Measurements from ENCODE around the gene TWIST2. TPM values are rescaled to one million over a fixed set of nuclear protein-coding genes. Genes with fewer than 3 reads are reported as not detected.
A peak's percentile ranks its signal among the peaks of the same experiment; 100 is the strongest.

Gene TWIST2
- total RNA-seq, 2 donors from 2014 or later: 41.4 to 62.1 TPM

GRCh38 chr2:238893349-238894000 lies 45.6 kb downstream of the TWIST2 start:
- Histone ChIP-seq H3K9me3 (no peaks in the 10 kb centered on the region), H3K4me1 (ENCODE audit: control insufficient read depth in 1 of 2, low read depth in 2 of 2) (peaks cover 6 to 24% of the 10 kb centered on the region in 2 donors), H3K4me3 (no peak overlapping the region), H3K27me3 (replicated peaks; ENCODE audit: insufficient read depth) (no peaks in the 10 kb centered on the region), H3K27ac (no peak overlapping the region), H3K36me3 (no peaks in the 10 kb centered on the region)
- DNase-seq (ENCODE audit: low spot score) (no peak), ATAC-seq (ENCODE audit: insufficient number of reproducible peaks, low FRiP score, low read depth) (no peak)
- no peak for TF ChIP-seq CTCF (IDR thresholded peaks at IDR 0.05)

- Histone ChIP-seq H3K27ac (no peak overlapping the region), H3K9me3 (no peaks in the 10 kb centered on the region), H3K4me1 (ENCODE audit: control insufficient read depth in 1 of 2, low read depth in 2 of 2) (peaks cover 6 to 24% of the 10 kb centered on the region in 2 donors), H3K4me3 (no peak overlapping the region), H3K36me3 (no peaks in the 10 kb centered on the region), H3K27me3 (replicated peaks; ENCODE audit: insufficient read depth) (no peaks in the 10 kb centered on the region)
- TF ChIP-seq CTCF (IDR thresholded peaks at IDR 0.05): no peak
- no peak for ATAC-seq (ENCODE audit: insufficient number of reproducible peaks, low FRiP score, low read depth)
- no peak for DNase-seq (ENCODE audit: low spot score)
These were observed 46.5 kb downstream of the TWIST2 start for GRCh38 chr2:238894226-238894949.

GRCh38 chr2:238894950-238895298 lies 47.0 kb downstream of the TWIST2 start:
- no peak overlapping the region for H3K4me3 ChIP-seq
- DNase-seq (ENCODE audit: low spot score) (no peak), ATAC-seq (ENCODE audit: insufficient number of reproducible peaks, low FRiP score, low read depth) (no peak)
- H3K9me3 ChIP-seq: no peaks in the 10 kb centered on the region
- no peaks in the 10 kb centered on the region for H3K36me3 ChIP-seq
- peaks cover 6 to 24% of the 10 kb centered on the region in 2 donors for H3K4me1 ChIP-seq (ENCODE audit: control insufficient read depth in 1 of 2, low read depth in 2 of 2)
- H3K27me3 ChIP-seq (replicated peaks; ENCODE audit: insufficient read depth): no peaks in the 10 kb centered on the region
- TF ChIP-seq CTCF (IDR thresholded peaks at IDR 0.05): no peak
- H3K27ac ChIP-seq: peak overlapping the region in 1 of 2 donors; percentile 33

GRCh38 chr2:238895361-238895882 lies 47.5 kb downstream of the TWIST2 start:
- Histone ChIP-seq H3K9me3 (no peaks in the 10 kb centered on the region), H3K4me3 (peak overlapping the region; percentile 40), H3K36me3 (no peaks in the 10 kb centered on the region), H3K4me1 (ENCODE audit: control insufficient read depth in 1 of 2, low read depth in 2 of 2) (peaks cover 6 to 24% of the 10 kb centered on the region in 2 donors), H3K27me3 (replicated peaks; ENCODE audit: insufficient read depth) (no peaks in the 10 kb centered on the region), H3K27ac (peak overlapping the region; percentile 33 to 66)
- no peak for DNase-seq (ENCODE audit: low spot score)
- ATAC-seq (ENCODE audit: insufficient number of reproducible peaks, low FRiP score, low read depth): no peak
- TF ChIP-seq CTCF (IDR thresholded peaks at IDR 0.05): no peak

GRCh38 chr2:238895891-238896600 lies 48.2 kb downstream of the TWIST2 start:
- Histone ChIP-seq H3K27me3 (replicated peaks; ENCODE audit: insufficient read depth) (no peaks in the 10 kb centered on the region), H3K27ac (peak overlapping the region; percentile 66 to 71), H3K4me3 (peak overlapping the region; percentile 40), H3K36me3 (no peaks in the 10 kb centered on the region), H3K9me3 (no peaks in the 10 kb centered on the region), H3K4me1 (ENCODE audit: control insufficient read depth in 1 of 2, low read depth in 2 of 2) (peaks cover 6 to 24% of the 10 kb centered on the region in 2 donors)
- ATAC-seq (ENCODE audit: insufficient number of reproducible peaks, low FRiP score, low read depth) (peak; percentile 66), DNase-seq (ENCODE audit: low spot score) (peak; percentile 38)
- no peak for TF ChIP-seq CTCF (IDR thresholded peaks at IDR 0.05)

All from thoracic aorta (tissue), 2 donors.